HEK293 (cell line): ENCODE measurements around the gene THBS3.

Experiments used
- CTCF ChIA-PET: fragments of 350-600 bp; formaldehyde crosslinking; extraction: SDS; loops from one replicate; lab custom pipeline; 2021; ENCODE audit warnings: antibody characterized with exemption; lab: Yijun Ruan, JAX
- POLR2A ChIA-PET: fragments of 300-600 bp; formaldehyde crosslinking; extraction: SDS; loops from one replicate; lab custom pipeline; 2020; ENCODE audit warnings: antibody characterized with exemption, inconsistent platforms; lab: Yijun Ruan, JAX
- H3K27ac ChIP-seq: fragments of 200-500 bp; sonication (Bioruptor generic); 2 replicates; pipeline ENCODE4 v1.5.1; 2014; ENCODE audit warnings: low read depth, low read length, control low read depth, inconsistent platforms; ENCODE audit errors: extremely low read depth
- H3K36me3 ChIP-seq, 2 experiments: fragments of 200-500 bp in 1 of 2; sonication (Bioruptor generic) in 1 of 2; 1 replicate in 1 of 2; 2 replicates in 1 of 2; pipeline ENCODE4 v1.5.1; 2014 to 2017; ENCODE audit warnings: inconsistent platforms in 2 of 2, low read length in 2 of 2; ENCODE audit not compliant: control insufficient read depth in 2 of 2, insufficient read depth in 1 of 2
- H3K4me1 ChIP-seq: fragments of 200-500 bp; sonication (Bioruptor generic); 2 replicates; pipeline ENCODE4 v1.5.1; 2014; ENCODE audit warnings: mild to moderate bottlenecking, low read length, inconsistent platforms; ENCODE audit not compliant: control insufficient read depth, insufficient read depth
- H3K4me3 ChIP-seq: 2 replicates; pipeline ENCODE4 v1.5.1; 2011; ENCODE audit warnings: low read depth, mild to moderate bottlenecking, control low read depth, low read length, moderate library complexity
- H3K9me3 ChIP-seq: fragments of 200-500 bp; sonication (Bioruptor generic); 2 replicates; pipeline ENCODE4 v1.5.1; 2014; ENCODE audit warnings: low read depth, low read length, inconsistent platforms; ENCODE audit not compliant: control insufficient read depth, insufficient read depth
- ELK4 ChIP-seq: IDR thresholded peaks from 2 replicates; pipeline ENCODE4 v1.6.1; 2011; ENCODE audit warnings: mild to moderate bottlenecking, low read depth, low read length, borderline replicate concordance
- GLI4 ChIP-seq: fragments of 450-650 bp; formaldehyde crosslinking; IDR thresholded peaks from 2 replicates; pipeline ENCODE4 v1.5.1; 2016; ENCODE audit warnings: missing biosample characterization, missing genetic modification characterization
- KLF7 ChIP-seq: fragments of 450-650 bp; formaldehyde crosslinking; IDR thresholded peaks from 2 replicates; pipeline ENCODE4 v1.5.1; 2016; ENCODE audit warnings: missing biosample characterization, missing genetic modification characterization, borderline replicate concordance
- TCF7L2 ChIP-seq: IDR thresholded peaks from 2 replicates; pipeline ENCODE4 v1.6.1; 2011; ENCODE audit warnings: low read depth, mild to moderate bottlenecking, inconsistent platforms, low read length, moderate library complexity, borderline replicate concordance
- TRIM28 ChIP-seq: IDR thresholded peaks from 2 replicates; pipeline ENCODE4 v1.6.1; 2011; ENCODE audit warnings: low read length, control low read depth, borderline replicate concordance
- WT1 ChIP-seq: fragments of 450-650 bp; formaldehyde crosslinking; IDR thresholded peaks from 2 replicates; pipeline ENCODE4 v1.5.1; 2016; ENCODE audit warnings: missing biosample characterization, missing genetic modification characterization
- ZBTB1 ChIP-seq: fragments of 450-650 bp; formaldehyde crosslinking; IDR thresholded peaks from 2 replicates; pipeline ENCODE4 v1.5.1; 2016; ENCODE audit warnings: missing biosample characterization, missing genetic modification characterization
- ZBTB26 ChIP-seq: fragments of 450-650 bp; formaldehyde crosslinking; optimal IDR thresholded peaks from 2 replicates; pipeline ENCODE3; 2016; ENCODE audit warnings: missing biosample characterization, mild to moderate bottlenecking, missing genetic modification characterization
- ZFP37 ChIP-seq: fragments of 450-650 bp; formaldehyde crosslinking; IDR thresholded peaks from 2 replicates; pipeline ENCODE4 v1.5.1; 2016; ENCODE audit warnings: missing biosample characterization, missing genetic modification characterization
- ZNF112 ChIP-seq: fragments of 450-650 bp; formaldehyde crosslinking; IDR thresholded peaks from 2 replicates; pipeline ENCODE4 v1.5.0; 2017; ENCODE audit warnings: missing biosample characterization, missing genetic modification characterization
- ZNF140 ChIP-seq: fragments of 450-650 bp; formaldehyde crosslinking; IDR thresholded peaks from 2 replicates; pipeline ENCODE4 v1.5.1; 2016; ENCODE audit warnings: missing biosample characterization, missing genetic modification characterization
- ZNF155 ChIP-seq: fragments of 450-650 bp; formaldehyde crosslinking; IDR thresholded peaks from 2 replicates; pipeline ENCODE4 v1.5.1; 2016; ENCODE audit warnings: missing biosample characterization, missing genetic modification characterization
- ZNF19 ChIP-seq: fragments of 450-650 bp; formaldehyde crosslinking; IDR thresholded peaks from 2 replicates; pipeline ENCODE4; 2016; ENCODE audit warnings: missing biosample characterization, missing genetic modification characterization, low read depth
- ZNF202 ChIP-seq: fragments of 450-650 bp; formaldehyde crosslinking; IDR thresholded peaks from 2 replicates; pipeline ENCODE4 v1.5.1; 2016; ENCODE audit warnings: missing biosample characterization, missing genetic modification characterization, borderline replicate concordance
- ZNF211 ChIP-seq: fragments of 450-650 bp; formaldehyde crosslinking; IDR thresholded peaks from 2 replicates; pipeline ENCODE4 v1.5.1; 2016; ENCODE audit warnings: low read depth, missing biosample characterization, missing genetic modification characterization
- ZNF221 ChIP-seq: fragments of 450-650 bp; formaldehyde crosslinking; IDR thresholded peaks from 2 replicates; pipeline ENCODE4 v1.5.1; 2017; ENCODE audit warnings: missing biosample characterization, missing genetic modification characterization, borderline replicate concordance
- ZNF341 ChIP-seq: fragments of 450-650 bp; formaldehyde crosslinking; IDR thresholded peaks from 2 replicates; pipeline ENCODE4; 2016; ENCODE audit warnings: low read depth, missing biosample characterization, missing genetic modification characterization
- ZNF354C ChIP-seq: fragments of 450-650 bp; formaldehyde crosslinking; IDR thresholded peaks from 2 replicates; pipeline ENCODE4 v1.5.1; 2016; ENCODE audit warnings: missing biosample characterization, missing genetic modification characterization, low read depth, borderline replicate concordance
- ZNF366 ChIP-seq: fragments of 450-650 bp; formaldehyde crosslinking; conservative IDR thresholded peaks from 2 replicates; pipeline ENCODE4 v1.5.1; 2016; ENCODE audit warnings: missing biosample characterization, missing genetic modification characterization
- ZNF391 ChIP-seq: fragments of 450-650 bp; formaldehyde crosslinking; IDR thresholded peaks from 2 replicates; pipeline ENCODE4 v1.5.1; 2016; ENCODE audit warnings: low read depth, missing biosample characterization, missing genetic modification characterization, borderline replicate concordance
- ZNF394 ChIP-seq: fragments of 450-650 bp; formaldehyde crosslinking; IDR thresholded peaks from 2 replicates; pipeline ENCODE4 v1.5.1; 2016; ENCODE audit warnings: missing biosample characterization, missing genetic modification characterization, mild to moderate bottlenecking, moderate library complexity, borderline replicate concordance
- ZNF433 ChIP-seq: fragments of 450-650 bp; formaldehyde crosslinking; IDR thresholded peaks from 2 replicates; pipeline ENCODE4 v1.5.1; 2016; ENCODE audit warnings: missing biosample characterization, missing genetic modification characterization, low read depth
- ZNF488 ChIP-seq: fragments of 450-650 bp; formaldehyde crosslinking; IDR thresholded peaks from 2 replicates; pipeline ENCODE4 v1.5.1; 2016; ENCODE audit warnings: missing biosample characterization, missing genetic modification characterization
- ZNF530 ChIP-seq: fragments of 450-650 bp; formaldehyde crosslinking; IDR thresholded peaks from 2 replicates; pipeline ENCODE4 v1.5.1; 2016; ENCODE audit warnings: low read depth, missing biosample characterization, missing genetic modification characterization
- ZNF571 ChIP-seq: fragments of 450-650 bp; formaldehyde crosslinking; IDR thresholded peaks from 2 replicates; pipeline ENCODE4 v1.5.0; 2017; ENCODE audit warnings: missing biosample characterization, missing genetic modification characterization
- ZNF585B ChIP-seq: fragments of 450-650 bp; formaldehyde crosslinking; IDR thresholded peaks from 2 replicates; pipeline ENCODE4 v1.5.1; 2016; ENCODE audit warnings: missing biosample characterization, missing genetic modification characterization
- ZNF623 ChIP-seq: fragments of 450-650 bp; formaldehyde crosslinking; IDR thresholded peaks from 2 replicates; pipeline ENCODE4 v1.5.1; 2016; ENCODE audit warnings: missing biosample characterization, missing genetic modification characterization
- ZNF670 ChIP-seq: fragments of 450-650 bp; formaldehyde crosslinking; IDR thresholded peaks from 2 replicates; pipeline ENCODE4 v1.5.1; 2016; ENCODE audit warnings: missing biosample characterization, missing genetic modification characterization, low read depth
- ZNF747 ChIP-seq: fragments of 450-650 bp; formaldehyde crosslinking; IDR thresholded peaks from 2 replicates; pipeline ENCODE4 v1.5.1; 2016; ENCODE audit warnings: missing biosample characterization, missing genetic modification characterization
- TF ChIP-seq, protein P1 (sequence below): fragments of 450-650 bp; formaldehyde crosslinking; IDR thresholded peaks from 2 replicates; pipeline ENCODE4 v1.5.1; 2017; ENCODE audit warnings: missing biosample characterization, missing genetic modification characterization
- TF ChIP-seq, protein P2 (sequence below): fragments of 450-650 bp; formaldehyde crosslinking; IDR thresholded peaks from 2 replicates; pipeline ENCODE4 v1.5.1; 2016; ENCODE audit warnings: missing biosample characterization, missing genetic modification characterization

Gene THBS3

GRCh38 chr1:155206891-155207805 lies 549 bp downstream of the THBS3 start:
- H3K4me3 ChIP-seq: no peak overlapping the region
- ChIA-PET CTCF (interaction anchor here (0.5 to 3.6 kb wide), 31 partner anchors 9 to 478 kb away, joined by 3 to 28 read pairs (median 4); partner anchors contain the start of genes CLK2, KRTCAP2 and TRIM46), POLR2A (interaction anchor here (0.7 to 1.7 kb wide), 9 partner anchors 12 to 117 kb away, joined by 3 to 8 read pairs (median 5); partner anchors contain the start of genes KRTCAP2, SCAMP3 and TRIM46)
- TF ChIP-seq ZNF202 (tag by site-specific recombination): no peak
- TF ChIP-seq ZNF366 (tag by site-specific recombination): peak; percentile 57
- TF ChIP-seq ZNF391 (tag by site-specific recombination): no peak; the same call in 1 of the 2 replicates
- no peak for TF ChIP-seq ZNF623
- TF ChIP-seq, protein P1, sequence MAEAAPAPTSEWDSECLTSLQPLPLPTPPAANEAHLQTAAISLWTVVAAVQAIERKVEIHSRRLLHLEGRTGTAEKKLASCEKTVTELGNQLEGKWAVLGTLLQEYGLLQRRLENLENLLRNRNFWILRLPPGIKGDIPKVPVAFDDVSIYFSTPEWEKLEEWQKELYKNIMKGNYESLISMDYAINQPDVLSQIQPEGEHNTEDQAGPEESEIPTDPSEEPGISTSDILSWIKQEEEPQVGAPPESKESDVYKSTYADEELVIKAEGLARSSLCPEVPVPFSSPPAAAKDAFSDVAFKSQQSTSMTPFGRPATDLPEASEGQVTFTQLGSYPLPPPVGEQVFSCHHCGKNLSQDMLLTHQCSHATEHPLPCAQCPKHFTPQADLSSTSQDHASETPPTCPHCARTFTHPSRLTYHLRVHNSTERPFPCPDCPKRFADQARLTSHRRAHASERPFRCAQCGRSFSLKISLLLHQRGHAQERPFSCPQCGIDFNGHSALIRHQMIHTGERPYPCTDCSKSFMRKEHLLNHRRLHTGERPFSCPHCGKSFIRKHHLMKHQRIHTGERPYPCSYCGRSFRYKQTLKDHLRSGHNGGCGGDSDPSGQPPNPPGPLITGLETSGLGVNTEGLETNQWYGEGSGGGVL (tag by site-specific recombination): no peak
- no peak for TF ChIP-seq ZNF354C (tag by site-specific recombination)
- 0 out of 2 replicates have a peak, but pooled peaks have one; percentile 40 for TF ChIP-seq TRIM28
- TF ChIP-seq ZNF19 (tag by site-specific recombination): no peak
- TF ChIP-seq GLI4: no peak
- TF ChIP-seq ZNF433 (tag by site-specific recombination): no peak
- no peak for TF ChIP-seq ZBTB1 (tag by site-specific recombination)
- 0 out of 2 replicates have a peak, but pooled peaks have one; percentile 51 for TF ChIP-seq ZFP37 (tag by site-specific recombination)
- TF ChIP-seq ZNF585B (tag by site-specific recombination): no peak
- no peak for TF ChIP-seq ZNF211 (tag by site-specific recombination)
- TF ChIP-seq ZNF140 (tag by site-specific recombination): no peak
- TF ChIP-seq ZBTB26 (tag by site-specific recombination): no peak
- TF ChIP-seq ZNF488: no peak
- peak; percentile 79; the same call in 1 of the 2 replicates for TF ChIP-seq ZNF394 (tag by site-specific recombination)
- TF ChIP-seq ZNF341 (tag by site-specific recombination): no peak
- no peak for TF ChIP-seq ELK4
- no peak for TF ChIP-seq TCF7L2
- TF ChIP-seq ZNF155: no peak
- no peak for TF ChIP-seq KLF7
- TF ChIP-seq ZNF571 (tag by site-specific recombination): no peak
- TF ChIP-seq ZNF112: no peak
- no peak for TF ChIP-seq ZNF747 (tag by site-specific recombination)
- no peak for TF ChIP-seq ZNF530 (tag by site-specific recombination)
- no peak for TF ChIP-seq ZNF221 (tag by site-specific recombination)
- TF ChIP-seq WT1: no peak
- no peak for TF ChIP-seq ZNF670 (tag by site-specific recombination)
- TF ChIP-seq, protein P2, sequence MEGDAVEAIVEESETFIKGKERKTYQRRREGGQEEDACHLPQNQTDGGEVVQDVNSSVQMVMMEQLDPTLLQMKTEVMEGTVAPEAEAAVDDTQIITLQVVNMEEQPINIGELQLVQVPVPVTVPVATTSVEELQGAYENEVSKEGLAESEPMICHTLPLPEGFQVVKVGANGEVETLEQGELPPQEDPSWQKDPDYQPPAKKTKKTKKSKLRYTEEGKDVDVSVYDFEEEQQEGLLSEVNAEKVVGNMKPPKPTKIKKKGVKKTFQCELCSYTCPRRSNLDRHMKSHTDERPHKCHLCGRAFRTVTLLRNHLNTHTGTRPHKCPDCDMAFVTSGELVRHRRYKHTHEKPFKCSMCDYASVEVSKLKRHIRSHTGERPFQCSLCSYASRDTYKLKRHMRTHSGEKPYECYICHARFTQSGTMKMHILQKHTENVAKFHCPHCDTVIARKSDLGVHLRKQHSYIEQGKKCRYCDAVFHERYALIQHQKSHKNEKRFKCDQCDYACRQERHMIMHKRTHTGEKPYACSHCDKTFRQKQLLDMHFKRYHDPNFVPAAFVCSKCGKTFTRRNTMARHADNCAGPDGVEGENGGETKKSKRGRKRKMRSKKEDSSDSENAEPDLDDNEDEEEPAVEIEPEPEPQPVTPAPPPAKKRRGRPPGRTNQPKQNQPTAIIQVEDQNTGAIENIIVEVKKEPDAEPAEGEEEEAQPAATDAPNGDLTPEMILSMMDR (tag by site-specific recombination): peak; percentile 98

More at GRCh38 chr1:155206891-155207805, 549 bp downstream of the THBS3 start:
- Histone ChIP-seq H3K4me1 (peaks cover 4% of the 10 kb centered on the region), H3K36me3 (peaks cover 0 to 21% of the 10 kb centered on the region in 2 experiments; a peak in 1 of 3 replicates), H3K9me3 (no peaks in the 10 kb centered on the region), H3K27ac (no peak overlapping the region; the same call in 1 of the 2 replicates)
